Measurements from ENCODE around the gene SLC8A3.

Gene SLC8A3

DNA sequence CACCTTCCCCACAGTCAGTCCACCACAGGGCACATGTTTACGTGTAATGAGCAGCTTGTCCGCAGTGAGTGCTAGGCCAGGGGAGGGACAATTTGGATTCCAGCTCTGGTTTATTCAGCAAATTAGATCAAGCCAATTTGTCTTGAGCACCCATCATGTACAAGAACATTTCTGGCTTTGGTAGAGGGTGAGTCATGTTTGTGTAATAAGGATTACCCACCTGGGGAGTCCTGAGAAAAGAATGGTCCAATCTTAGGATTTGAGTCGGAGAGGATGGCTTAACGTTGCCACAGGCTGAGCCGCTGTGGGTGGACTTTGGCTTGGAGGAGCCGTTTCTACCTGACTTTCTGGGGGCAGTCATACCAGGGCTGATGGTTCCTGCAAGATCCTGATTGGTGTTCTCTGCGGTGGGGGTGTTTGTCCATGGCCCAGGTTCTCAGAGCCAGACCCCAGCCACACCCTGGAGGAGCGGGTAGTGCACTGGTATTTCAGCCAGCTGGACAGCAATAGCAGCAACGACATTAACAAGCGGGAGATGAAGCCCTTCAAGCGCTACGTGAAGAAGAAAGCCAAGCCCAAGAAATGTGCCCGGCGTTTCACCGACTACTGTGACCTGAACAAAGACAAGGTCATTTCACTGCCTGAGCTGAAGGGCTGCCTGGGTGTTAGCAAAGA is 165.8 kb downstream of the SLC8A3 start:
- no peak for DNase-seq (ENCODE audit: low read depth)
- H3K4me3 ChIP-seq (ENCODE audit: control insufficient read depth, low read depth, low read length): no peak overlapping the region
- TF ChIP-seq, protein P1, sequence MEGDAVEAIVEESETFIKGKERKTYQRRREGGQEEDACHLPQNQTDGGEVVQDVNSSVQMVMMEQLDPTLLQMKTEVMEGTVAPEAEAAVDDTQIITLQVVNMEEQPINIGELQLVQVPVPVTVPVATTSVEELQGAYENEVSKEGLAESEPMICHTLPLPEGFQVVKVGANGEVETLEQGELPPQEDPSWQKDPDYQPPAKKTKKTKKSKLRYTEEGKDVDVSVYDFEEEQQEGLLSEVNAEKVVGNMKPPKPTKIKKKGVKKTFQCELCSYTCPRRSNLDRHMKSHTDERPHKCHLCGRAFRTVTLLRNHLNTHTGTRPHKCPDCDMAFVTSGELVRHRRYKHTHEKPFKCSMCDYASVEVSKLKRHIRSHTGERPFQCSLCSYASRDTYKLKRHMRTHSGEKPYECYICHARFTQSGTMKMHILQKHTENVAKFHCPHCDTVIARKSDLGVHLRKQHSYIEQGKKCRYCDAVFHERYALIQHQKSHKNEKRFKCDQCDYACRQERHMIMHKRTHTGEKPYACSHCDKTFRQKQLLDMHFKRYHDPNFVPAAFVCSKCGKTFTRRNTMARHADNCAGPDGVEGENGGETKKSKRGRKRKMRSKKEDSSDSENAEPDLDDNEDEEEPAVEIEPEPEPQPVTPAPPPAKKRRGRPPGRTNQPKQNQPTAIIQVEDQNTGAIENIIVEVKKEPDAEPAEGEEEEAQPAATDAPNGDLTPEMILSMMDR (IDR thresholded peaks at IDR 0.05; ENCODE audit: control insufficient read depth, insufficient read depth, low read depth, low read length, missing control alignments): no peak

DNA sequence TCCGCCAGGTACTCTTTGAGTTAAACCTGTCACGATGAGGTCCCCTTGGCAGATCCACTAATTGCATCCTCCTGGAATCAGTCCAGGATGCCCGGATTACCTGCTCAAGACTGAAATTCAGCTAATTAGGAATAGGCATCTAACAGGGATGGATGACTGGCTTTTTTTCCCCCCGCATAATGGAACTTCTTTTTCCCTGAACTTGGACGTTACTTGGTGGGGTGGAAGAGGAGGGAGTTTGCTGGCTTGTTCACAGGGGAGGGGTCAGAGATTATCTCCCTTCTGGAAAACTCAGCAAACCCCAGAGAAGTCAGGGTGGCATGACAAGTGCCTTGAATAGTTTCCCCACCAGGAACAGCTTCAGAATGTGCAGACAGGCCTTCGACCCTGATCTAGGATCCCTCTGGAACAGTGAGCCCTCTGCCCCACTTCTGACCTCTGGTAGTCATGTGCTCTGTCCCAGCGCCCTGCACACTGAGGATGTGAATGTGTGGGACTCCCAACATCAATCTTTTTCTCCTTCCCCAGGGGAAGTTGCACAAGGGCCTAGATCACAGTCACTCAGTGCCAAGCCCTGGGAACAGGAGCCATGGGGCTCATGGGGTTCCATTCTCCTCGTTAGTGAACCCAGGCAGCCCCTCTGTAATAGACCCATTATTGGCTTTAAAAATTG is 167.1 kb downstream of the SLC8A3 start:
- H3K4me3 ChIP-seq (ENCODE audit: control insufficient read depth, low read depth, low read length): no peak overlapping the region
- DNase-seq (ENCODE audit: low read depth): no peak
- TF ChIP-seq, protein P1 (IDR thresholded peaks at IDR 0.05; ENCODE audit: control insufficient read depth, insufficient read depth, low read depth, low read length, missing control alignments): no peak

DNA sequence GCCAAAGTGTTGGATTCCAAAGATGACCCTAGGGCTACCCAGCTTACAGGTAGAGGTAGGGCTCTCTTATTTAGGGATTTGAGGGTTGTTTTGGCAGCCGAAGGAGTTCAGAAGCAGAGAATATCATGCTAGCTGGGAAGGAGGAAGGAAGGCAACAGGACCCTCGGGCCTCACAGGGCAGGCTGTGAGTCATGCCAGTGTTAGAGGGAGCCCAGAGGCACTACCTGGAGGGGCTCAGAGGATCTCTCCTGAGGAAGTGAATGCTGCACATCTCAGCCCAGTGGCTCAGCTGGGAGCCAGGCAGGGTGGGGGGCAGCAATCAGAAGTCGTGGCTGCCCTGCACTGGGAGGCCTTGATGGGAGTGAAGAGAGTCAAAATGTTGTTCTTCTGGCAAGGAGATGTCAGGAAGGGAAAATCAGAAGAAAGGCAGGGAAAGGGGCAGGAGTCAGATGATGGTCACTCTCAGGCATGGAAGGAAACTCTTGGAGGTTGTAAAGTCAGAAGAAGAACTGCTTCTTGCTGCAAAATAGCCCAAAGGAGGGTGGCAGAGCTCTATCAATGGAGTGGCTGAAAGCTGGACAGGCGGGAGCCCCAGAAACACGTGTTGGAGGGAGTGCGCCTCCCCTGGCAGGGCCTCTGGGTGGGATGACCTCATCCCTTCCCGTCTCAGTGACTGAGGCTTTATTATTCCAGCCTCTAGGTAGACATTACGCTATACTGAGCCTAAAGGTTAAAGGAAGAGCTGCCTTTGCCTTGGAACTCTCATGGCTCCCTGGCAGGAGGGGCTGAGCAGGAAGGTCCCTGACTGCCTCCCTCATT is 168.2 kb downstream of the SLC8A3 start:
- TF ChIP-seq, protein P1 (IDR thresholded peaks at IDR 0.05; ENCODE audit: control insufficient read depth, insufficient read depth, low read depth, low read length, missing control alignments): no peak
- H3K4me3 ChIP-seq (ENCODE audit: control insufficient read depth, low read depth, low read length): no peak overlapping the region
- no peak for DNase-seq (ENCODE audit: low read depth)

DNA sequence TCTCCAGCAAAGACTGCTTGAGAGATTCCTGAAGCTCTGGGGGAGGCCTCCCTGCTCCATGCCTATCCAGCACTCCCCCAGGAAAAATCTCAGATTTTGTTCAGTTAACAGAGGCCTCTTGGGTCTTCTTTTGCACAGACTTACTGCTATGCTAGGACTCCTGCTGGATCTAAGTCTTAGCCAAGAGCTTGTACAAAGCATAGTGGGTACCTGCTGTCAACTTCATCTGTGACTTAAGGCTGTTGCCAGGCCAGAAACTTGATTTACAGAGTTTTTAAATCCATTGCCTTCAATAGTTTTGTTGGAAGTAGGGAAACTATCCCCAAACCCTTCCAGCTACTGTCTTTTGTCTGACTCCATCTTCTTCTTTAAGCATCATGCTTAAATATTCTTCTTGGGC is 169.1 kb downstream of the SLC8A3 start:
- TF ChIP-seq, protein P1 (IDR thresholded peaks at IDR 0.05; ENCODE audit: control insufficient read depth, insufficient read depth, low read depth, low read length, missing control alignments): no peak
- no peak for DNase-seq (ENCODE audit: low read depth)
- H3K4me3 ChIP-seq (ENCODE audit: control insufficient read depth, low read depth, low read length): no peak overlapping the region

DNA sequence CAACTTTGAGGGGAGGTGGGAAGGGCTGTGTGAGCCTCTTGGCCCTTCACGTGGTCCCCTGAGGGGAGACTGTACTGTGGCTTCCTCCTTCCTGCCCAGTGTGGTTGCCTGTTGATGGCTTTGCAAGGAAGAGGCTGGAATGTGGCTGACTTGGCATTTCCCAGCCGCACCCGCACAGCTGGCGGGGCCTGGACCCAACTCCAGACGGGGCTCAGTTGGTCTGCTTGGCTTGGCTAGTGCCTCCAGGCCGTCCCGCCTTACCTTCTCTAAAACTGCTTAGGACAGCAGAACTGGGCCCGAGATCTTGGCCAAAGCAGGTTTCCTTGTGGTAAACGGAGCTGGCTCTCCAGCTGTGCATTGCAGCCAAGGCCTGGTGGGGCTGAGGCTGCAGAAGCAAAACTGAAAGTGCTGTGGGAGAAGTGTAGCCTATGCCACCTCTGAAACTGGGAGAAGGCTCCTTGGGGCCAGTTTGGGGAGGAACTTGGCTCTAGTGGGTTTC is 170.0 kb downstream of the SLC8A3 start:
- no peak for DNase-seq (ENCODE audit: low read depth)
- H3K4me3 ChIP-seq (ENCODE audit: control insufficient read depth, low read depth, low read length): no peak overlapping the region
- TF ChIP-seq, protein P1 (IDR thresholded peaks at IDR 0.05; ENCODE audit: control insufficient read depth, insufficient read depth, low read depth, low read length, missing control alignments): no peak

DNA sequence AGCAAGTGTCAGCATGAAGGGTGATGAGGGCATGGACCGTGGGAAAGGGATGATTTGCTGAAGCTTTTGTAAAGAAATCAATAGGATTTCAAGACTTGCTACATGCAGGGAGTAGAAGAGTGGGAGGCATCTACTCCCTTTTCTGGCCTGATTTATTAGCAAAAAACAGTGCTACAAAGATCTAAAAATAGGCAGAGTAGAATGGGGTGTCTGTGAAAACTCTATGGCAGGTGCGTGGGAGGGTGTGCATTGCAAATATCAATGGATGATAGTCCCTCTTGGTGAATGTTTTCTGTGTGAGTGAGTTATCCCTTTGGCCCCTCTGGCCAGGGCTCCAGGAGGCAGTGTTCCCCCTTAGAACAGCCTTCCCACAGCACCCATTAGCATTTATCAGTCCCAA is 170.5 kb downstream of the SLC8A3 start:
- H3K4me3 ChIP-seq (ENCODE audit: control insufficient read depth, low read depth, low read length): no peak overlapping the region
- TF ChIP-seq, protein P1 (IDR thresholded peaks at IDR 0.05; ENCODE audit: control insufficient read depth, insufficient read depth, low read depth, low read length, missing control alignments): no peak
- DNase-seq (ENCODE audit: low read depth): no peak
